Astrocyte (in vitro differentiated cells and primary cell): Measurements from ENCODE around the gene COL15A1.

Experiments
- EZH2 ChIP-seq: IDR thresholded peaks from 2 replicates; pipeline ENCODE4 v1.6.1; 2012; ENCODE audit warnings: mild to moderate bottlenecking, low read length, inconsistent platforms; ENCODE audit not compliant: insufficient read depth
- TF ChIP-seq, protein P1 (sequence below): IDR thresholded peaks from 2 replicates; pipeline ENCODE4 v1.5.1; 2011; ENCODE audit warnings: low read depth, mild to moderate bottlenecking, inconsistent platforms, low read length, moderate library complexity; ENCODE audit not compliant: insufficient read depth

DNA sequence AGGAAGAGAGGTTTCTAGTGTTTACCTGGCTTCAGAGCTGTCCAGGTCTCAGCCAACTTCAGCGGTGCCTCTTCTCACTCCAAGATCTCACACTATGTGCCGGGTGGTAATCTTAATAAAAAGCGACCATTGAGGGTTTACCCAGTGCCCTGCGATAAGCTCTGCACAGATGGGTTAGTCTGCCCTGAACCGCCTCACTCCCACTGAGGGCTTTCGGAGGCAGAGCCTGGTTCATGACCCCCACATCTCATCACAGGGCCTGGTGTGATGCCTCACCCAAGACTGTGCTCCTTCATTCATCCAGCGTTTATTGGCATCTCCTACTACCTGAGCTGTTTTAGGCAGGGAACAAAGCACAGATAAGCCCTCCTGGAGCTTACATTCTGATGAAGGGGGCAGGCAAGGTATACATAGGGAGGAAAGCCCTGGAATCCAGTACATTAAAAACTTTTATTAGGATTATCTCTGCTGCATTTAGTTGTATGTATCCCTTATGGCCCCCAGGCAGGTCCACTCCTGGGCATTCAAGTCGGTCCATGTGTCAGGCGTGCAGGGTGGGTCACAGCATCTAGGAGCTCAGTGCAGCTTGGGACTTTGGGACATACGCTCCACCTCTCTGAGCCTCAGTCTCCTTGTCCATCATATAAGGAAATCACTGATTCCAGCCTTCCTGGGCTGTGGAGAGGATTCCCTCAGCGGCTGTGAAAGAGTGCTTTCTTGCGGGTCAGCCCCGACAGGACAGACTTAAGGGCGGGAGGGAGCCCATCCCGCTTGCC, 613 bp upstream of the COL15A1 start:
- TF ChIP-seq, protein P1, sequence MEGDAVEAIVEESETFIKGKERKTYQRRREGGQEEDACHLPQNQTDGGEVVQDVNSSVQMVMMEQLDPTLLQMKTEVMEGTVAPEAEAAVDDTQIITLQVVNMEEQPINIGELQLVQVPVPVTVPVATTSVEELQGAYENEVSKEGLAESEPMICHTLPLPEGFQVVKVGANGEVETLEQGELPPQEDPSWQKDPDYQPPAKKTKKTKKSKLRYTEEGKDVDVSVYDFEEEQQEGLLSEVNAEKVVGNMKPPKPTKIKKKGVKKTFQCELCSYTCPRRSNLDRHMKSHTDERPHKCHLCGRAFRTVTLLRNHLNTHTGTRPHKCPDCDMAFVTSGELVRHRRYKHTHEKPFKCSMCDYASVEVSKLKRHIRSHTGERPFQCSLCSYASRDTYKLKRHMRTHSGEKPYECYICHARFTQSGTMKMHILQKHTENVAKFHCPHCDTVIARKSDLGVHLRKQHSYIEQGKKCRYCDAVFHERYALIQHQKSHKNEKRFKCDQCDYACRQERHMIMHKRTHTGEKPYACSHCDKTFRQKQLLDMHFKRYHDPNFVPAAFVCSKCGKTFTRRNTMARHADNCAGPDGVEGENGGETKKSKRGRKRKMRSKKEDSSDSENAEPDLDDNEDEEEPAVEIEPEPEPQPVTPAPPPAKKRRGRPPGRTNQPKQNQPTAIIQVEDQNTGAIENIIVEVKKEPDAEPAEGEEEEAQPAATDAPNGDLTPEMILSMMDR = no peak
- no peak for TF ChIP-seq EZH2
